Measurements from ENCODE around the gene ZNF66.
A peak's percentile ranks its signal among the peaks of the same experiment; 100 is the strongest.
"Not testable (repeated sequence)": the region's sequence is repeated elsewhere in the genome, so short reads cannot be mapped to it uniquely, and the experiment has no call there.

ZNF66 gene

DNA sequence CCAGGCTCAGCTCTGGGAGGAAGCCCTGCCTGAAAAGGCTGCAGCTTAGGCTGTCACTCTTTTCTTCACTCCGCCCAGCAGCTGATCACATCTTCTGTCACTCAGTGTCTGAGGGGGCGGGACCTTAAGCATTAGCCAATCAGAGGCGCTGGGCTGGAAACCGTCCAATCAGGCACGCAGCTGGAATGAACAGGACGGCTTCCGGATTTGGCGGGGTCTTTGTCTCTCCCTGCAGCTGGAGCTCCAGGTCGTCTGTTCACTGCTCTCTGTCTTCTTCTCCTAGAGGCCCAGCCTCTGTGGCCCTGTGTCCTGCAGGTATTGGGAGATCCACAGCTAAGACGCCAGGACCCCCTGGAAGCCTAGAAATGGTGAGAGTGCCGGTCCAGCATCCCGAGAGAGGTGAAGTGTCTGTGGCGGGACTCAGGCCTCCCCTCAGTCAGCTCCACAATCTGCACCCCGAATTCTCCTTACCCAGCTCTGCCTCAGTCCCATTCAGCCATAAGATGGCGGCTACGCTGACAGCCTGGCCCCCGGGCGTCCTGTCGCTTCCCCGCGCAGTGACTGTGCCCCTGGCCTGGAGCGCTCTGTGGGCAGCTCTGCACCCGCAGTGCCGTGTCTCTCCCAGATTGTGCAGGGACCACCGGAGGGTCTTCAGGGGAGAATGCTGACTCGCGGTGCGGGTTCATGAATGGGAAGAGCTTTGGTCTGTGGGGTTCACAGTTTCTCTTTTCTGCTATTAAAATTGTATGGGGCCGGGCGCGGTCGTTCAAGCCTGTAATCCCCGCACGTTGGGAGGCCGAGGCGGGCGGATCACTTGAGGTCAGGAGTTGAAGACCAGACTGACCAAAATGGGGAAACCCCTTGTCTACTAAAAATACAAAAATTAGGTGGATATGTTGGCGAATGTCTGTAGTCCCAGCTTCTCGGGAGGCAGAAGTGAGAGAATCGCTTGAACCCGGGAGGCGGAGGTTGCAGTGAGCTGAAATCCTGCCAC lies at the start of gene ZNF66:
ZNF66 (plus strand) TSS at position 222 of the 994 bp plus-strand sequence; CDS start at position 366, 144 bp downstream.
- DNase-seq = peak; percentile 94 to 99 (median 96)

DNA sequence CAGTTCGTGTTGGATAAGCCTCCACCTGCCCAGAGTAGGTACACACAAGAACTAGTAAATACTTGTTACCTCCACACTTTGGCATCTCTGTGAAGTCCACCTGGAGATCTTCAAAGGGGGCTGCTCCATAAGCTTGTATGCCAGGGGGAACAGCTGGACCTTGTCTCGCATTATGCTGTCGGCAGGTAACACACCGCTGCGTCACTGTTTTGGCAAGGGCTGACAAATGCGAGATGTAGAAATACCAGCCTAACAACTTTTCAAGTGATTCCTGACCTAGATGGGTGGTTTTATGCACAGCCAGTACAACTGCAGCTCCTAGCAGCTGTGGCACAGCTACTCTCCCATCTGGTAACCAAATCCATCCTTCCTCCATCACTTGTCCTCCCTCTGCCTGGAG lies 25.9 kb upstream of the ZNF66 start:
- DNase-seq = not testable (repeated sequence)

DNA sequence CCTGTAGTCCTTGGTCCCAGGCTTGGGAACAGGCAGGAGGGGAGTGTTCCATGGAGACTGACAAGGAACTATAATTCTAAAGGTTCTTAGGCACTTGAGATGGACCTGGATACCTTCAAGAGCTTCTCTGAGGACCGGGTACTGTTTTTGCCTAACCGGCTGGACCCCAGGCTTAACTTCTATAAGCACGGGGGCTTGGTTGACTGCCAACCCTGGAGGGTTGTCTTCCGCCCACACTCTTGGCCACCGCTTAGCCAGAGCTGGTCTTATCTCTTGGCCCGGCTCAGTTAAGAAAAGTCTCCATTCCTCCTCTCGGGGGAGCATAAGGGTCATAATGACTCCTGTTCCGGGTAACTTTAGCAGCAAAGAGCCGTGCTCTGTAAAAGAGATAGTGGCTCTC lies 23.8 kb upstream of the ZNF66 start:
- DNase-seq = not testable (repeated sequence)

DNA sequence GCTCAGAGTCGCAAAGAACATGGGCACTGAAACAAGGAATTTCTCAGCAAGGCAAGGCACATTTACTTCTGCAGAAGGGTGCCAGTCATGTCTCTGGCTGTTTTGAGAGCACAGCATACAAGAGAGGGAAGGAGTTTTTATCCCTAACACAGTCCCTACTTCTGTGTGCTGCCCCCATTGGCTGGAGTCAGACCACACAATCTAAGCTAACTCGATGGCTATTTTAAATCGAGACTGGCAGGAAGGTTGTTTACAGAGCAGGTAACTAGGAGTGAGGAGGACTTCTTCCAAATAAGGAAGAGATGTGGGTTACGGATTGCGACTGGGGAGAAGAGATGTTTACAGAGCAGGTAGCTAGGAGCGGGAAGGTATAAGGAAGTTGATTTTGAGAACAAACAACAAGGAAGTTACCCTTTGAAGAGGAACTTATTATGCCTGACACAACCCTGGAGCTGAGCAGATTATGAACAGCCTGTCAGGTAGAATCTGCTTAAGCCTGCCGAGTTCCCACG lies 6.8 kb upstream of the ZNF66 start:
- not testable (repeated sequence) for DNase-seq

DNA sequence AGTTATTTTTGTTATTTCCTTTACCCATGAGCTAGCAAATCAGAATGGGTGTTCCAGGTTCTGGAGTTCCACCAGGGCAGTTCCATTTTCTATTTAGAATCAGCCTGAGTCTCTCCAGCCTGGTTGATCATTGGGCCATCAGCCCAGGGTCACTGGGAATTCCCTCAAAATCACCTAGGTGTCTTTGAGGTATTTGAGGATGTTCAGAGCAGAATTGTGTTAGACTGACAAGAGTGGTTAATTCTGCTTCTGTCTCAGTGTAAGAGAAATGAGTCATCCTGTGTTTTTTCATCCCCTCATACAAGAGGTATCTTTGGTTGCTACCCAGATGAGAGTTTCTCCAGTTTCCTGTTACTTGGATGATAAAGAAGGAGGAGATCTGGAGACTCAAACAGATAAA lies 11.7 kb downstream of the ZNF66 start:
- DNase-seq = no peak

DNA sequence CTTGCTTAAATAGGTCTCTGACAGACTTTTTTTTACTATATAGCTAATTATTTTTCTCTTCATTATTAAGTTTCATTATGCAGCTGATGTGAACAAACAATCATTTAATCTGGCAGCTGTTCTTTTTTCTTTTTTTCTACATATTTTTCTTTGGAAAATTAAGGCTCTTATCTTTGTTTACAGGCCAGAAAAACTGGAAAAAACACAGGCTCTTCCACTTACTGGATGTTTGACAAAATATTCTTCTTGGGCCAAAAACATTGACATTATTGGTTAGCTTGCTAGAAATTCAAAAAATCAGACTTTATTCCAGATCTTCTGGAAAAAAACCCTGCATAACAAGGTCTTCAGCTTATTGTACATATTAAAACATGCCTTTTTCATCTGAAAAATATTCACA lies 15.7 kb downstream of the ZNF66 start:
- DNase-seq = no peak

DNA sequence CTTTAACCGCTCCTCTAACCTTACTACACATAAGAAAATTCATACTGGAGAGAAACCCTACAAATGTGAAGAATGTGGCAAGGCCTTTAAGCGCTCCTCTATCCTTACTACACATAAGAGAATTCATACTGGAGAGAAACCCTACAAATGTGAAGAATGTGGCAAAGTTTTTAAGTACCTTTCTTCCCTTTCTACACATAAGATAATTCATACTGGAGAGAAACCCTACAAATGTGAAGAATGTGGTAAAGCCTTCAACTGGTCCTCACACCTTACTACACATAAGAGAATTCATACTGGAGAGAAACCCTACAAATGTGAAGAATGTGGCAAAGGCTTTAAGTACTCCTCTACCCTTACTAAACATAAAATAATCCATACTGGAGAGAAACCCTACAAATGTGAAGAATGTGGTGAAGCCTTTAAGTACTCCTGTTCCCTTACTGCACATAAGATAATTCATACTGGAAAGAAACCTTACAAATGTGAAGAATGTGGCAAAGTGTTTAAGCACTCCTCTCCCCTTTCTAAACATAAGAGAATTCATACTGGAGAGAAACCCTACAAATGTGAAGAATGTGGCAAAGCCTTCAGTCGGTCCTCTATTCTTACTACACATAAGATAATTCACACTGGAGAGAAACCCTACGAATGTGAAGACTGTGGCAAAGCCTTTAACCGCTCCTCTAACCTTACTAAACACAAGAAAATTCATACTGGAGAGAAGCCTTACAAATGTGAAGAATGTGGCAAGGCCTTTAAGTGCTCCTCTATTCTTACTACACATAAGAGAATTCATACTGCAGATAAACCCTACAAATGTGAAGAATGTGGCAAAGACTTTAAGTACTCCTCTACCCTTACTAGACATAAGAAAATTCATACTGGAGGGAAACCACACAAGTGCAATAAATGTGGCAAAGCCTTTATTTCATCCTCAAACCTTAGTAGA lies 30.5 kb downstream of the ZNF66 start:
- not testable (repeated sequence) for DNase-seq

DNA sequence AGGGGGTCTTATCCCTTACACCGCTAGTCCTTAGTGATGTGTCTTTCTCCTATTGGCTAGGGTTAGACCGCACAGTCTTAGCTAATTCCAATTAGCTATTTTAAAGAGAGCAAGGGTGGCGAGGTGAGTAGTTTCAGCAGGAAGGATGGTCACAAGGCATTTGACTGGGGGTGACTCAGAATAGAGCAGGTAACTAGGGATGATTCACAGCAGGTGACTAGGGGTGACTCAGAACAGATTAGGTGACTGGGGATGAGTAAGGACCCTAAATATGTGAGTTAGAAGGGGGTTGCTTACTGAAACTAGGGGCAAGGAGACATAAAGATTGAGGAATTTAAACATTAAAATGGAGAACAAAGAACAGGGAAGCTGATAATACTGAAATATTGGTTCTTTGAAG lies 64.3 kb downstream of the ZNF66 start:
- DNase-seq = no peak

Data from NCI-H1417 (cell line).